Choroid plexus epithelial cell (primary cell): ENCODE measurements around the gene FAM98C.
A peak's percentile ranks its signal among the peaks of the same experiment; 100 is the strongest.

Experiments used
- DNase-seq: peaks from one replicate; pipeline ENCODE4 v3.0.0-alpha.2; 2010; ENCODE audit warnings: low read depth
- H3K4me3 ChIP-seq: 2 replicates; pipeline ENCODE4 v1.5.1; 2011; ENCODE audit warnings: low read depth, mild to moderate bottlenecking, control low read depth, low read length, moderate library complexity
- CTCF ChIP-seq: conservative IDR thresholded peaks from 2 replicates; pipeline ENCODE4 v1.5.1; 2011; ENCODE audit warnings: low read depth, mild to moderate bottlenecking, control low read depth, inconsistent platforms, low read length, moderate library complexity

FAM98C gene

GRCh38 chr19:38429055-38429810 lies 26.3 kb downstream of the FAM98C start:
- no peak overlapping the region for H3K4me3 ChIP-seq
- TF ChIP-seq CTCF = no peak
- DNase-seq = no peak

GRCh38 chr19:38429811-38430156 lies 26.9 kb downstream of the FAM98C start:
- no peak for TF ChIP-seq CTCF

GRCh38 chr19:38430931-38431330 lies 28.0 kb downstream of the FAM98C start:
- no peak for TF ChIP-seq CTCF
- no peak for DNase-seq

More at GRCh38 chr19:38429811-38430156, 26.9 kb downstream of the FAM98C start:
- H3K4me3 ChIP-seq = no peak overlapping the region
- DNase-seq = no peak

GRCh38 chr19:38433268-38433733 lies 30.4 kb downstream of the FAM98C start, which contains the start of gene RYR1:
TSS of gene RYR1 (plus strand) at chr19:38433691. CDS start at chr19:38433830, 139 bp downstream.
- H3K4me3 ChIP-seq = no peak within 1 kb of the TSS
- peak; percentile 10 for DNase-seq

More at GRCh38 chr19:38430931-38431330, 28.0 kb downstream of the FAM98C start:
- H3K4me3 ChIP-seq = no peak overlapping the region

GRCh38 chr19:38434549-38435051 lies 31.7 kb downstream of the FAM98C start:
- DNase-seq = no peak
- no peak for TF ChIP-seq CTCF
- H3K4me3 ChIP-seq = no peak overlapping the region

More at GRCh38 chr19:38433268-38433733, 30.4 kb downstream of the FAM98C start, which contains the start of gene RYR1:
- no peak for TF ChIP-seq CTCF

GRCh38 chr19:38437295-38437694 lies 34.4 kb downstream of the FAM98C start:
- no peak for TF ChIP-seq CTCF
- H3K4me3 ChIP-seq = no peak overlapping the region
- DNase-seq = no peak
